Activated CD4-positive, alpha-beta T cell treated with anti-CD3 and anti-CD28 coated beads, Interleukin-2, Interleukin-6, amounts not matched to agents 100 ng/mL and 50 ng/mL, durations not matched to agents 16 hours and 8 hours (primary cell): Measurements from ENCODE around the gene CHAC1.
"Not testable (repeated sequence)": the region's sequence is repeated elsewhere in the genome, so short reads cannot be mapped to it uniquely, and the experiment has no call there.

Source experiments
- DNase-seq: peaks from one replicate; pipeline ENCODE4 v3.0.0-alpha.2; 2020

Gene CHAC1

GRCh38 chr15:40958723-40959122 lies 5.5 kb downstream of the CHAC1 start:
- no peak for DNase-seq

- DNase-seq = no peak
Measured at GRCh38 chr15:40959331-40960141, 6.3 kb downstream of the CHAC1 start.

- DNase-seq = no peak
Measured at GRCh38 chr15:40960151-40960885, 7.0 kb downstream of the CHAC1 start.

GRCh38 chr15:40960925-40961324 lies 7.7 kb downstream of the CHAC1 start:
- DNase-seq = no peak

- DNase-seq = not testable (repeated sequence)
Measured at GRCh38 chr15:40961740-40962139, 8.5 kb downstream of the CHAC1 start.

GRCh38 chr15:40962317-40962716 lies 9.0 kb downstream of the CHAC1 start:
- not testable (repeated sequence) for DNase-seq

GRCh38 chr15:40963201-40963600 lies 9.9 kb downstream of the CHAC1 start:
- DNase-seq = no peak

GRCh38 chr15:40964006-40964405 lies 10.7 kb downstream of the CHAC1 start:
- no peak for DNase-seq

GRCh38 chr15:40964634-40965033 lies 11.4 kb downstream of the CHAC1 start:
- no peak for DNase-seq

GRCh38 chr15:40968290-40969085 lies 15.2 kb downstream of the CHAC1 start:
- DNase-seq = no peak

GRCh38 chr15:40969363-40969762 lies 16.1 kb downstream of the CHAC1 start:
- no peak for DNase-seq

- no peak for DNase-seq
Measured at GRCh38 chr15:40974879-40975278, 21.6 kb downstream of the CHAC1 start.

GRCh38 chr15:40976819-40977218 lies 23.5 kb downstream of the CHAC1 start:
- no peak for DNase-seq

- no peak for DNase-seq
Measured at GRCh38 chr15:40978141-40978540, 24.9 kb downstream of the CHAC1 start.

GRCh38 chr15:40978562-40978961 lies 25.3 kb downstream of the CHAC1 start:
- DNase-seq = no peak

- no peak for DNase-seq
Measured at GRCh38 chr15:40981186-40981585, 27.9 kb downstream of the CHAC1 start.

- DNase-seq = no peak
Measured at GRCh38 chr15:40982855-40983254, 29.6 kb downstream of the CHAC1 start.

GRCh38 chr15:40984406-40984805 lies 31.1 kb downstream of the CHAC1 start:
- no peak for DNase-seq

- no peak for DNase-seq
Measured at GRCh38 chr15:40984964-40985363, 31.7 kb downstream of the CHAC1 start.

- no peak for DNase-seq
Measured at GRCh38 chr15:40985541-40986330, 32.5 kb downstream of the CHAC1 start.

GRCh38 chr15:40986820-40987219 lies 33.5 kb downstream of the CHAC1 start:
- DNase-seq = no peak

- no peak for DNase-seq
Measured at GRCh38 chr15:40988156-40988555, 34.9 kb downstream of the CHAC1 start.

- DNase-seq = no peak
Measured at GRCh38 chr15:40990080-40990479, 36.8 kb downstream of the CHAC1 start.
